ENCODE measurements around the gene KRT71.

KRT71 gene

GRCh38 chr12:52585946-52586345 is 33.0 kb upstream of the KRT71 start:
- Histone ChIP-seq H3K4me3 (ENCODE audit: low read depth, low read length) (no peak overlapping the region), H3K9me3 (ENCODE audit: control insufficient read depth, insufficient read depth, low read depth, low read length) (peaks cover 19% of the 10 kb centered on the region), H3K36me3 (ENCODE audit: control insufficient read depth, insufficient read depth, low read length) (no peaks in the 10 kb centered on the region), H3K4me1 (ENCODE audit: control insufficient read depth, insufficient read depth, low read length) (peaks cover 4% of the 10 kb centered on the region), H3K27me3 (ENCODE audit: control insufficient read depth, insufficient read depth, low read length) (no peaks in the 10 kb centered on the region), H3K9ac (ENCODE audit: low read length) (no peak overlapping the region), H3K27ac (ENCODE audit: low read depth, low read length) (no peak overlapping the region)

GRCh38 chr12:52585066-52585465 is 32.1 kb upstream of the KRT71 start:
- Histone ChIP-seq H3K36me3 (ENCODE audit: control insufficient read depth, insufficient read depth, low read length) (no peaks in the 10 kb centered on the region), H3K27ac (ENCODE audit: low read depth, low read length) (no peak overlapping the region), H3K27me3 (ENCODE audit: control insufficient read depth, insufficient read depth, low read length) (no peaks in the 10 kb centered on the region), H3K9ac (ENCODE audit: low read length) (no peak overlapping the region), H3K4me3 (ENCODE audit: low read depth, low read length) (no peak overlapping the region), H3K9me3 (ENCODE audit: control insufficient read depth, insufficient read depth, low read depth, low read length) (peaks cover 11% of the 10 kb centered on the region), H3K4me1 (ENCODE audit: control insufficient read depth, insufficient read depth, low read length) (peaks cover 4% of the 10 kb centered on the region)

- Histone ChIP-seq H3K36me3 (ENCODE audit: control insufficient read depth, insufficient read depth, low read length) (no peaks in the 10 kb centered on the region), H3K27me3 (ENCODE audit: control insufficient read depth, insufficient read depth, low read length) (no peaks in the 10 kb centered on the region), H3K9ac (ENCODE audit: low read length) (no peak overlapping the region)
Measured at GRCh38 chr12:52584156-52584682, 31.3 kb upstream of the KRT71 start.

GRCh38 chr12:52582971-52583456 is 30.1 kb upstream of the KRT71 start:
- no peaks in the 10 kb centered on the region for H3K27me3 ChIP-seq (ENCODE audit: control insufficient read depth, insufficient read depth, low read length)
- H3K36me3 ChIP-seq (ENCODE audit: control insufficient read depth, insufficient read depth, low read length), result no peaks in the 10 kb centered on the region
- H3K9ac ChIP-seq (ENCODE audit: low read length), result no peak overlapping the region
- H3K9me3 ChIP-seq (ENCODE audit: control insufficient read depth, insufficient read depth, low read depth, low read length), result no peaks in the 10 kb centered on the region
- no peak overlapping the region for H3K27ac ChIP-seq (ENCODE audit: low read depth, low read length)
- peaks cover 4% of the 10 kb centered on the region for H3K4me1 ChIP-seq (ENCODE audit: control insufficient read depth, insufficient read depth, low read length)
- no peak overlapping the region for H3K4me3 ChIP-seq (ENCODE audit: low read depth, low read length)

More at GRCh38 chr12:52584156-52584682, 31.3 kb upstream of the KRT71 start:
- H3K27ac ChIP-seq (ENCODE audit: low read depth, low read length), result no peak overlapping the region
- peaks cover 4% of the 10 kb centered on the region for H3K4me1 ChIP-seq (ENCODE audit: control insufficient read depth, insufficient read depth, low read length)
- no peak overlapping the region for H3K4me3 ChIP-seq (ENCODE audit: low read depth, low read length)
- H3K9me3 ChIP-seq (ENCODE audit: control insufficient read depth, insufficient read depth, low read depth, low read length), result 0 out of 2 replicates have a peak, but pooled peaks cover 2% of the 10 kb centered on the region

- no peaks in the 10 kb centered on the region for H3K27me3 ChIP-seq (ENCODE audit: control insufficient read depth, insufficient read depth, low read length)
- H3K4me1 ChIP-seq (ENCODE audit: control insufficient read depth, insufficient read depth, low read length), result peaks cover 4% of the 10 kb centered on the region
Measured at GRCh38 chr12:52582486-52582885, 29.5 kb upstream of the KRT71 start.

GRCh38 chr12:52581481-52581880 is 28.5 kb upstream of the KRT71 start:
- Histone ChIP-seq H3K36me3 (ENCODE audit: control insufficient read depth, insufficient read depth, low read length) (no peaks in the 10 kb centered on the region), H3K27ac (ENCODE audit: low read depth, low read length) (no peak overlapping the region), H3K4me1 (ENCODE audit: control insufficient read depth, insufficient read depth, low read length) (peaks cover 4% of the 10 kb centered on the region), H3K9me3 (ENCODE audit: control insufficient read depth, insufficient read depth, low read depth, low read length) (no peaks in the 10 kb centered on the region), H3K4me3 (ENCODE audit: low read depth, low read length) (no peak overlapping the region), H3K27me3 (ENCODE audit: control insufficient read depth, insufficient read depth, low read length) (no peaks in the 10 kb centered on the region), H3K9ac (ENCODE audit: low read length) (no peak overlapping the region)

More at GRCh38 chr12:52582486-52582885, 29.5 kb upstream of the KRT71 start:
- no peak overlapping the region for H3K4me3 ChIP-seq (ENCODE audit: low read depth, low read length)
- no peaks in the 10 kb centered on the region for H3K36me3 ChIP-seq (ENCODE audit: control insufficient read depth, insufficient read depth, low read length)
- no peak overlapping the region for H3K9ac ChIP-seq (ENCODE audit: low read length)
- no peaks in the 10 kb centered on the region for H3K9me3 ChIP-seq (ENCODE audit: control insufficient read depth, insufficient read depth, low read depth, low read length)
- H3K27ac ChIP-seq (ENCODE audit: low read depth, low read length), result no peak overlapping the region

GRCh38 chr12:52581066-52581465 is 28.1 kb upstream of the KRT71 start:
- Histone ChIP-seq H3K36me3 (ENCODE audit: control insufficient read depth, insufficient read depth, low read length) (no peaks in the 10 kb centered on the region), H3K27me3 (ENCODE audit: control insufficient read depth, insufficient read depth, low read length) (no peaks in the 10 kb centered on the region), H3K27ac (ENCODE audit: low read depth, low read length) (no peak overlapping the region), H3K4me3 (ENCODE audit: low read depth, low read length) (no peak overlapping the region), H3K9ac (ENCODE audit: low read length) (no peak overlapping the region), H3K9me3 (ENCODE audit: control insufficient read depth, insufficient read depth, low read depth, low read length) (no peaks in the 10 kb centered on the region), H3K4me1 (ENCODE audit: control insufficient read depth, insufficient read depth, low read length) (peaks cover 4% of the 10 kb centered on the region)

- H3K27ac ChIP-seq (ENCODE audit: low read depth, low read length), result no peak overlapping the region
Measured at GRCh38 chr12:52580496-52580895, 27.6 kb upstream of the KRT71 start.

GRCh38 chr12:52579468-52580465 is 26.8 kb upstream of the KRT71 start:
- H3K27ac ChIP-seq (ENCODE audit: low read depth, low read length), result no peak overlapping the region

More at GRCh38 chr12:52580496-52580895, 27.6 kb upstream of the KRT71 start:
- Histone ChIP-seq H3K4me1 (ENCODE audit: control insufficient read depth, insufficient read depth, low read length) (peaks cover 4% of the 10 kb centered on the region), H3K4me3 (ENCODE audit: low read depth, low read length) (no peak overlapping the region), H3K9me3 (ENCODE audit: control insufficient read depth, insufficient read depth, low read depth, low read length) (no peaks in the 10 kb centered on the region), H3K9ac (ENCODE audit: low read length) (no peak overlapping the region), H3K27me3 (ENCODE audit: control insufficient read depth, insufficient read depth, low read length) (no peaks in the 10 kb centered on the region), H3K36me3 (ENCODE audit: control insufficient read depth, insufficient read depth, low read length) (no peaks in the 10 kb centered on the region)

GRCh38 chr12:52578469-52578868 is 25.5 kb upstream of the KRT71 start:
- peaks cover 4% of the 10 kb centered on the region for H3K4me1 ChIP-seq (ENCODE audit: control insufficient read depth, insufficient read depth, low read length)
- H3K9me3 ChIP-seq (ENCODE audit: control insufficient read depth, insufficient read depth, low read depth, low read length), result no peaks in the 10 kb centered on the region
- no peak overlapping the region for H3K27ac ChIP-seq (ENCODE audit: low read depth, low read length)
- H3K36me3 ChIP-seq (ENCODE audit: control insufficient read depth, insufficient read depth, low read length), result no peaks in the 10 kb centered on the region
- H3K27me3 ChIP-seq (ENCODE audit: control insufficient read depth, insufficient read depth, low read length), result no peaks in the 10 kb centered on the region
- H3K9ac ChIP-seq (ENCODE audit: low read length), result no peak overlapping the region
- H3K4me3 ChIP-seq (ENCODE audit: low read depth, low read length), result no peak overlapping the region

More at GRCh38 chr12:52579468-52580465, 26.8 kb upstream of the KRT71 start:
- H3K9me3 ChIP-seq (ENCODE audit: control insufficient read depth, insufficient read depth, low read depth, low read length), result no peaks in the 10 kb centered on the region
- no peaks in the 10 kb centered on the region for H3K27me3 ChIP-seq (ENCODE audit: control insufficient read depth, insufficient read depth, low read length)
- no peak overlapping the region for H3K4me3 ChIP-seq (ENCODE audit: low read depth, low read length)
- H3K9ac ChIP-seq (ENCODE audit: low read length), result no peak overlapping the region
- H3K4me1 ChIP-seq (ENCODE audit: control insufficient read depth, insufficient read depth, low read length), result peaks cover 4% of the 10 kb centered on the region
- H3K36me3 ChIP-seq (ENCODE audit: control insufficient read depth, insufficient read depth, low read length), result no peaks in the 10 kb centered on the region

GRCh38 chr12:52577316-52577715 is 24.4 kb upstream of the KRT71 start:
- Histone ChIP-seq H3K27me3 (ENCODE audit: control insufficient read depth, insufficient read depth, low read length) (peaks cover 4% of the 10 kb centered on the region; the same call in 1 of the 2 replicates), H3K27ac (ENCODE audit: low read depth, low read length) (no peak overlapping the region), H3K4me1 (ENCODE audit: control insufficient read depth, insufficient read depth, low read length) (no peaks in the 10 kb centered on the region), H3K9ac (ENCODE audit: low read length) (no peak overlapping the region), H3K36me3 (ENCODE audit: control insufficient read depth, insufficient read depth, low read length) (no peaks in the 10 kb centered on the region), H3K9me3 (ENCODE audit: control insufficient read depth, insufficient read depth, low read depth, low read length) (no peaks in the 10 kb centered on the region), H3K4me3 (ENCODE audit: low read depth, low read length) (no peak overlapping the region)
